HT-29 (cell line): ENCODE results near the gene RIN3. TPM values are rescaled to one million over a fixed set of nuclear protein-coding genes. Genes with fewer than 3 reads are reported as not detected.
"Not testable (repeated sequence)": the region's sequence is repeated elsewhere in the genome, so short reads cannot be mapped to it uniquely, and the experiment has no call there.

ENCODE experiments used
- DNase-seq: peaks from one replicate; pipeline ENCODE4 v3.0.0-alpha.2; 2015; ENCODE audit warnings: low spot score
- total RNA-seq: library from RNA; depleted of rRNA; stranded (reverse); fragments of >200 nt; shearing (Covaris generic); gene quantifications from 2 replicates; pipeline ENCODE4 v1.2.3, GENCODE V29; 2014

Gene RIN3
- total RNA-seq, 1 experiment from 2014 or later: not detected

- no peak for DNase-seq
Observed at GRCh38 chr14:92663049-92663448, 149.5 kb downstream of the RIN3 start.

DNA sequence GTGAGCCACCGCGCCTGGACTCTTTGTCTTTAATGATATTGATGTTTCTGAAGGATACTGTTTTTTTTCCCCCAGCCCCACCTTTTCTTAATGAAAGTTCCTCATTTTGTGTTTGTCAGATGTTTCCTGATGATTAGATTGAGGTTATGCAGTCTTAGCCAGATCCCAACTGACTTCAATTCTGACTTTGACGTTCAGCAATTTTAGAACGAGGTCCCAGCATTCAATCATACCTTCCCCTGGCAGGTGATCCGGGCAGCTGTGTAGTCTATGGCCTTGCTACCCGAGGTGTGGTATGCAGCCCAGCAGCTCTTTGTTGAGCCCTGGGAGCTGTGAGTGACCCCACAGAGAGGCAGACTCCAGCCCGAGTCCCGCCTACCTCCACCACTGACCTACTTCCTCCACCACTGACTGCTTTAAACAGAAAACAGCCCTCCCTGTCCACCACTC is 152.1 kb downstream of the RIN3 start:
- DNase-seq: no peak

GRCh38 chr14:92666251-92666650 is 152.7 kb downstream of the RIN3 start:
- no peak for DNase-seq

DNA sequence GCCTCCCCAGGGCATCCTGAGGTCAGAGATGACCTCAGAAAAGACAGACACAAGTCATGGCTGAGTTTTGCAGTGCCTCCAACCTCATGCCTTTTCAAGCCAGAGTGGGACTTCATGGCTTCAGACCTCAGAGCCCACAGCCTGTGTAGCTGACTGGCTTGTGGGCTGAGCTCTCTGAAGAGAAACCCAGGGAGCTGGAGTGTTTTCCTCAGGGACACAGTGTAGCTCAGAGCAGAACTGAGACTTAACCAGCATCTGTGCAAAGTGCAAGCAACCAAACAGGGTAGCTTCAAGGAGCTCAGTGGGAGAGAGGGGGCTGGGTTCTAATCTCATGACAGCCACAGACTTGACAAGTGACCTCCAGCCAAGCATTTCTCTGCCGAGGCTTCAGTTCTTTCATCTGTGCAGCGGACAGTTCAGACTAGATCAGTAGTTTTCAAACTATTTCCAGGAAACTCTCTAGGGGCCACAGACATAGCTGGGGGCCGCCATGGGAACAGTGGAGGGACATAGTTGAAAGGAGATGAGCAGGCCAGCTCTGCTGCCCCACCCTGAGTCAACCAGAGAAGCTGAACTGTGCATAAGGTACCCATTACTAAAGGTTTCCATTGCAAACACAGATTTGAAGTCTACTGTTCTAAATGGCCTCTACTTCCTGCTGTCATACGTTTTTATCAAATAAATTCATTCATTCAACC is 154.8 kb downstream of the RIN3 start:
- no peak for DNase-seq

DNA sequence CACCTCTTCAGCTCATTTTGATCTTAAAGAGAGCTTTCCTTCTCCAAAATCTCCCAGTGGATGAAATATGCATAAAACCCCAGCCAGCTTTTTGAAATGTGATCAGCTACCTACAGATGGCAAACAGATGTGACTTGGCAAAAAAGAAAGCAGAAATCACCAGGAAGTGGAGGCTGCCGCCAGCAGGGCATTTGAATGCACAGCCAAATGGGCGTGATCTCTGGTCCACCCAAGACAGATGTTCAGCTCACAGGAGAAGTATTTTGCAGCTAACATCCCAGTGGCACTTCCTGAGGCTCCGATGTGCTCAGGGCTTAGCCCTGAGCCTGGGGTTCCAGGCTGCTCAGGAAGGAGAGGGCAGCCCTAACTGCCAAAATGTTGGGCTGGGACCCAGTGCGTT is 156.6 kb downstream of the RIN3 start:
- DNase-seq: no peak

DNA sequence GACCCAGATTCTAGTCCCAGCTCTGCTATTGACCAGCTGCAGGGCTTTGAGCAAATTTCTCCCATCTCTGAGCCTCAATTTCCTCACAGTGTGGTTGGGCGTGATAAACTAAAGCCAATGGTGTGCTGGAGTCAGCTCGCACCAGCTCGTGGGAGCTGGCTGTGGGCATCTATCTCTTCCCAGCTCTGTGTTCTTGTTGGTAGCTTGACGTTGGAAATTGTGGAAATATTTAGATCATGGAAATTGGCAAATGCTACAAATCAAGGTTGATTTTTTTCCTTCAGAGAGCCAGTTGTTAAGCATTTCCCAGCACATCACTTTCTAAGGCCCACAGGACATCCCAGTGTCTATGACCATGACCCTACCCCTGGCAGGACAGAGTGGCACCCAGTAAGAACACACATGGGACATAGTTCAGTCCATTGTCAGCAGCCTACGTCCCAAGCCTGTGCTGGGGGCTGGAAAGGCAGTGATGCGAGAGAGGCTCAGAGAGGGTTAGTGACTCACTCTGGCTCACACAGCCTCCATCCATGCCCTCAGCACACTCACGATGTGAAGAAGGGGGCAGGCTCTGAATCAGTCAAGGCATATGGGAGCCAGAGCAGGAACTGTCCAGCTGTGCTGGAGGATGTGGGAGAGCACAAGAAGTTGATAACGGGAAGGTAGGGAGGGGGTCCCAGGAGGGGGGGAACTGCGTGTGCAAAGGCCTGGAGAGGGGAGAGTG is 157.2 kb downstream of the RIN3 start:
- DNase-seq: no peak

- no peak for DNase-seq
Observed at GRCh38 chr14:92673601-92674150, 160.1 kb downstream of the RIN3 start.

- DNase-seq: no peak
Observed at GRCh38 chr14:92675421-92675820, 161.8 kb downstream of the RIN3 start.

DNA sequence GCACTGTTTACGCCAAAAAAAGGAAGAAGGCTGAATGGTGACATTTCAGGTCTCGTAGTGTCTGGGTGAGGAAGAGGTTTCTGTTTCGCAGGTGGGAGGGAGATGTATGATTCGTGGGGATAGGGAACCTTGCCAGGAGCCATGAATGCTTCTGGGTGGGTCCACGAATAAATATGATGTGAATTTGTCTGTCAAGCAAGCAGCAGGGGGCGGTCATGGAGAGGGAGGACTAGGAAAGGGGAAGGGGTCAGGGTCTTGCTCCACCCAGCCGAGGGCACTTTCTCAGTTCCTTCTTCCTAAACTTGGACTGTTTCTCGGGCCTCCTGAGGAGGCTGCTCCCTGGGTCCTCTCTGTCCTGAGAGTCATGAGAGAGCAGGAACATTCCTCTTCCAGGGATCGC is 162.4 kb downstream of the RIN3 start:
- no peak for DNase-seq

GRCh38 chr14:92676403-92677086 is 163.0 kb downstream of the RIN3 start:
- DNase-seq: no peak

- DNase-seq: no peak
Observed at GRCh38 chr14:92677087-92677668, 163.6 kb downstream of the RIN3 start.

DNA sequence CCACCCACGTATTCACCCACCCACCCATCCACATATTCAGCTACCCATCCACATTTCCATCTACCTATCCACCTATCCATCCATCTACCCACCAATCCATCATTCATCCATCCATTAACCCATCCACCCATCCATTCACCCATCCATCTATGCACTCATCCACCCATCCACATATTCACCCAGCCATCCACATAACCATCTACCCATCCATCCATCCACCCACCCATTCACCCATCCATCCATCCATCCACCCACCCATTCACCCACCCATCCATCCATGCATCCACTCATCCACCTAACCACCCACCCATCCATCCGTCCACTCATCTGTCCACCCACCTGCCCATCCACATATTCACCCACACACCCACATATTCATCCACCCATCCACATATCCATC is 164.4 kb downstream of the RIN3 start:
- DNase-seq: no peak

GRCh38 chr14:92678766-92679165 is 165.2 kb downstream of the RIN3 start:
- no peak for DNase-seq

DNA sequence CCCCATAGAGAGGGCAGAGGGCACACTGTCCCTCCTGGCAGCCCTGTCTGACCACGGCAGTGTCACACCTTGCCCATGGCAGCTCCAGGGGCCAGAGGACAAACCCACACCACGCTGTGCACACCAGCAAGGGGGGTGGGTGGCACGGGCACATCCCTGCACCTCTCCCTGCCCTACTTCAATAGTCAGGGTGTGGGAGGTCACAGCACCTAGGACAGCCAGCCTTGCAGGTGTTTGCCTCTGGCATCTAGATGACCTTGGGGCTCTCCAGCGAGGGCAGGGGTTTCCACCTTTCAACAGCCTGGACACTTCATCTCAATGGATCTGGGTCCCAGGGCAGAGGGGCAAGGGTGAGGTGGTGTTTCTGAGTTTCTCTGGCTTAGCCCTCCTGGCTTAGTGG is 165.7 kb downstream of the RIN3 start:
- DNase-seq: no peak

GRCh38 chr14:92680330-92680729 is 166.7 kb downstream of the RIN3 start:
- DNase-seq: not testable (repeated sequence)

GRCh38 chr14:92680781-92681650 is 167.4 kb downstream of the RIN3 start:
- DNase-seq: peak; percentile 61

GRCh38 chr14:92683041-92683440 is 169.5 kb downstream of the RIN3 start:
- no peak for DNase-seq

GRCh38 chr14:92684801-92685560 is 171.4 kb downstream of the RIN3 start:
- no peak for DNase-seq

GRCh38 chr14:92685784-92686355 is 172.3 kb downstream of the RIN3 start:
- DNase-seq: no peak

DNA sequence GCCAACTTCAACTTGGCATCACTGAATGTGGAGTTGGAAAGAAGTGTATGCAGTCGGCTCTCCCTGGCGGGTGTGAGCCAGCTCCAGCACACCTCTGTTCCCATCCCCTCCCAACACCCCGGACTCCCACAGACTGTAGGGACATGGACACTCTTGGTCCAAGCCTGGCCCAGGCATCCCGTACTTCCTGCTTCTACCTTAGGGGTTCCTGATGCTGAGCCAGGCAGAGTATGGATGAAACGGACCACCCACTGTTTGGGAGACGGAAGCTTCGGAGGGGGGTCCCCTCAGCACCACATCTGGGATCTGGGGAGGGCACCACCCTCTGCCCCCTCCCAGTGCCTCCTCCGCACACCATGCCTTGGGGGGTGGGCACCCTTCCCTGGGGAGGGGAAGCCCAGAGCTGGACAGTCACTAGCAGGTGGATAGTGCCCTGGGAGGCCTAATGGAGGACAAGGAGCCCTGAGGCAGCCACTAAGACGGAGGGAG is 172.9 kb downstream of the RIN3 start:
- DNase-seq: no peak
